SKM-1 treated with dmso at 0.1 percent for 144 hours (cell line): ENCODE measurements around the gene OR10J5.
A peak's percentile ranks its signal among the peaks of the same experiment; 100 is the strongest.
"Not testable (repeated sequence)": the region's sequence is repeated elsewhere in the genome, so short reads cannot be mapped to it uniquely, and the experiment has no call there.

ENCODE experiments used
- DNase-seq: peaks from one replicate; lab custom pipeline; 2025; ENCODE audit not compliant: unreplicated experiment; lab: John Stamatoyannopoulos, UW

Gene OR10J5, protein sequence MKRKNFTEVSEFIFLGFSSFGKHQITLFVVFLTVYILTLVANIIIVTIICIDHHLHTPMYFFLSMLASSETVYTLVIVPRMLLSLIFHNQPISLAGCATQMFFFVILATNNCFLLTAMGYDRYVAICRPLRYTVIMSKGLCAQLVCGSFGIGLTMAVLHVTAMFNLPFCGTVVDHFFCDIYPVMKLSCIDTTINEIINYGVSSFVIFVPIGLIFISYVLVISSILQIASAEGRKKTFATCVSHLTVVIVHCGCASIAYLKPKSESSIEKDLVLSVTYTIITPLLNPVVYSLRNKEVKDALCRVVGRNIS

DNA sequence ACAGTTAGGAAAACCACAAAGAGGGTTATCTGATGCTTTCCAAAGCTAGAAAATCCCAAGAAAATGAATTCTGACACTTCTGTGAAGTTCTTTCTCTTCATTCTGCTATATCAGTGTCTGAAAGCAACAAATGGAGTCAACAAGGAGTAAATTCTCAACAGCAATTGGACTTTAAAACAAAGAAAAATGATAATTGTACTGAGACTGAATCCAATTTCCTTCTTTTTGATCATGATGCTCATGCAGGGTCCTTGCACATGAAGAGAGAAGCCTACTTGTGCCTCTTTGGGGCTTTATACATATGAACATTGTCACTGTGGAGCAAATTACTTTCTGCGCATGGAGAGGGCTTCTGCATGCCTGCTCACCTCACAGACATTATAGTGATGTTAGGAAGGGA lies at the start of gene OR10J5:
Gene OR10J5, minus strand, starts transcription at position 101 of the 400 bp plus-strand sequence. Its CDS starts 0 bp downstream, at position 101.
- DNase-seq: no peak

DNA sequence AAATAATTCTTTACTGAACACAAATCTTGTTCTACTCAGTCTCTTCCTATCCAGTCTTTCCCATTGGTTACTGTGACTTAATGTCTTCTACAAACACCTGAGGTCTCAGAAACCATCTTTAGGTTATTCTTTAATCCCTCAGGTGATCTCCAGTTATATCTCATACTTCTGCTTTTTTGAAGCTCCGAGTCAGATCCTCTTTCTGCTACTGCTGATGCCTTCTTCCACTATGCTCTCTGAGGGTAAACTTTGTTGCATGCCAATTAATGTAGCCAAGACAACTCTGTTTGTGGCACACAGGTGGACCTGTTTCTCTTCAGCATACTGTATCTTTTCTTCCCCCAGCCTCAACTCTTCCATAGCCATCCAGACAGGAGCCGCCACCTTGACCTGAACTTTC lies 48.7 kb upstream of the OR10J5 start:
- no peak for DNase-seq

DNA sequence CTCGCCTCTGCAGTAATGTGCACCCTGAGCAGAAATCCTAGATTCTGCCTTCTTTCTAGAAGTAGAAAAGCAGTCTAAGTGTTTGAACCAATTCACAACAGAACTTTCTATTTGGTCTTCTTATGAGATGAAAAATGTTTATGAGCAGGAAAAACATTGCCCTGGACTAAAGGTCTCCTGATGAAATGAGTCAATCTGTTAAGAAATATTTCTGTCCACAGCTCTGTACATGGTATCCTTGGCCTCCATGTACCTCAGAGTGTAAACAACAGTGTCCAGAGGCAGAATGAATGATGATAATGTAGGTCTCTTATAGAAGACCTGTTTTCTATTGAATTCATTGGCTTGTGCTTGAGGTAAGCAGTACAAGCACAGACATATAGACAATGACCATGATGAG lies 45.6 kb upstream of the OR10J5 start:
- no peak for DNase-seq

DNA sequence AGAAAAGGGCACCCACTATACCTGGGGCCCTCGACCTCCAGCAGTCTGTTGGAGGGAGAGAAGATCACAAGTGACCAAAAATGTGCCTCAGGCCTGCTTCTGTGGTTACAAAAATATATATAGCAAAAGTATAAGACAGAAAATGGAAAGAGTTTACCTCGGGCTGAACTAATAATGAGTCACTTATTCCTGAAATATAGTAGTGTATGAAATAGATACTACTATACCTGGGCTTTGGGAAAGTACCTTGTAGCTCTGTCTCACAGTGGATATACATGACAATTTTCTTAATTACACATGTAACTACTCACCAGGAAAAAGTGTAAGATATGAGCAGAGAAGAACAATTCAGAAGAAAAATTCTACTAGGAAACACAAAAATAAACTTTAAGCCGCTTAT lies 44.5 kb upstream of the OR10J5 start:
- no peak for DNase-seq

DNA sequence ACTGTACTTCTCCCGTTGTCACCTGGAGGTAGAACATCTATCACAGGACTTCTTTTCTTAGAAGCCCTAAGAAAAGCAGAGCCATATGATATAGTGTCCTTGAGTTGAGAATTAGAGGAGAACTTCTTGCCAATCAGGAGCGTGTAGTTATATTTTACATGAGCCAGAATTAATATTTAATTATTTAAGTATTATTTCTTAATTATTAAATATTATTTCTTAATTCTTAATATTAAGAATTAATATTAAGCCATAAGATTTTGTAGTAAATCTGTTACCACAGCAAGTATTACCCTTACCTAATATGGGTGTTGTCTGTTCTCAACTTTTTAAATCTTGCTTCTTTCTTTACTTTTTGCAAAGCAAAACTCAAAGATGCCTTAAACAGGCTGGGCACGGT lies 41.6 kb upstream of the OR10J5 start:
- DNase-seq: no peak

DNA sequence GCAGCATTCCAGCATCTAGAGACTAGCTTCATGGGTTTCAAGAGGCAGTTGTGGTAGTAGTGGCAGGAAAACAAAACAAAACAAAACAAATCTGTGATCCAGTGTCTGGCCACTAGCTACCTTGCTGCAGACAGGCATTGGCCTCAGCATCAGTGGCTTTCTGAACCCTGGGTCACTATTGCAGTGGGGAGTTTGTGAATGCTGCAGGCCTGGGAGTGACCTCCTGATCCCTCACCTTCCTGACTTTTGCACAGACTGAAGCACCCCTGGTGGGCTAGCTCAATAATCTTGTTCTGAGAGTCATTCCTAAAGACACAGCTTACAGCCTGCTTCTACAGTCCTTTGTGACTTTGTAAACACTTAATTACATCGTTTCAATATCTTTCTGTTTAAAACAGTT lies 26.9 kb upstream of the OR10J5 start:
- no peak for DNase-seq

DNA sequence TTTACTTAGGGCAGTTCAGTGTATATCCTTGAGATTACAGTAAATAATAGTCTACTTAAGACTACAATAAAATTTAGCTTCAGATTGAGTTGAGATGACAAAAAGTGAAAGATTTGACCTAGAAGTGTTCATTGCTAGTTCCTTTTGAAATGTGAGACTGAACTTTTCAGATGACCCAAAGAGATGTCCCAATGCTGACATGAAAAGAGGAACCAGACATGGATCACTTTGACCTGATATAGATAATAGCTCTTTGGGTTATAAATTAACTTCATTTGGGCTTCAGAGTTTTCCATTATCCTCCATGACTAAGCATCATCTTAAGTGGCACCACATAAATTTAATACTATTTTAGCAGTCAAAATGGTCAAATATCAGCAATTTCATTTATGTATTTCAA lies 25.7 kb upstream of the OR10J5 start:
- no peak for DNase-seq

DNA sequence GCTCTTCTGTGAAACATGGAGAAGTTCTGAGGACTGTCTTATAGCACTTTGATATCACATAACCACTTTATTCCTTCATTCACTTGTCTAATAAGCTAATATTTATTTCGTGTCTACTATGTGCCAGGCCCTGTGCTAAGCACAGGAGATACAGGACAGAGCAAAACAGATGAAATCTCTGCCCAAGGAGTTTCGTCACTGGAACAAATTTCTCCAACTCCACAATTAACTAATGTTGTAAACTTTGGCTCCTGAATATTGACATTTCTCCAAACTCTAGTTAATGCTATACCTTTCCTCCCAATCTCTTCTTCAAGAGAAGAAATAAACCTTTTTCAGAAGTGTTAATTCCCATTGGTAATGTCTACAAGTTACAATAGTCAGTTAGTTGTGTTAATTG lies 24.8 kb upstream of the OR10J5 start:
- no peak for DNase-seq

DNA sequence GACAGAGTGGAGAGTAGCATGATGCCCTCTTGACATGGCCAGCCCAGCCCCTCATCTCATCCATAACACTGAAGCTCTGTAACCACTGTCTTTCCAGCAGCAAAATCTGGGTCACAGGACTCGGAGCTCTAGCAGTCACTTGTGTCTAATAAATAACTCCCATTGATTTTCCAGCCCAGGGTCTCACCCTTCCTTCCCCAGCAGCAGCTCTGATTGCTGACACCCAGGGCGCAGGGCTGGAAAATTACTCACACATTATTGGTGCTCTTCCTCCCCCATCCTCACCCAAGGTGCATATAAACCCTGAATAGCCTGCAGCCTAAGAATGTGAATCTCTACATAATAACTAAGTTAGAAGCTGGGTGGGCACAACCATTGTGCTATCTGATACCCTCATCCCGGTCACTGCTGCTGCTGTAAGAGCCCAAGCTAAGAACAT lies 21.1 kb upstream of the OR10J5 start:
- no peak for DNase-seq

DNA sequence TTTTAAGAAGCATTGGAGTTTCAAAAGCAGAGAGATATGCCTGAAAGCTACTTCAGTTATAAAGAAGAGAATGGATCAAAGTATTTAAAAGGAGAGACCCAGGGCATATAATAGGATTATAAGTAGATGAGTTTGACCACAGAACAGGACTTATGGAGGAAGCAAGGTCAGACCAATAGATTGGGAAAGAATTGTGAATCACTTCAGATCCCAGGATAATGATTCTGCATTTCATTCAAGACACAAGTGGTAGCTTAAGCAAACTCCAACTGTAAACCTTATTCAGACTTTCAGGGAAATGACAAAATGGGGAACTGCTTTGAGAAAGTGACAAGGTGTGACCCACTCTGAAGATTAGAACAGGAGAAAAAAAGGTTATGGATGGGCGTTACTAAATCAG lies 18.9 kb upstream of the OR10J5 start:
- no peak for DNase-seq

DNA sequence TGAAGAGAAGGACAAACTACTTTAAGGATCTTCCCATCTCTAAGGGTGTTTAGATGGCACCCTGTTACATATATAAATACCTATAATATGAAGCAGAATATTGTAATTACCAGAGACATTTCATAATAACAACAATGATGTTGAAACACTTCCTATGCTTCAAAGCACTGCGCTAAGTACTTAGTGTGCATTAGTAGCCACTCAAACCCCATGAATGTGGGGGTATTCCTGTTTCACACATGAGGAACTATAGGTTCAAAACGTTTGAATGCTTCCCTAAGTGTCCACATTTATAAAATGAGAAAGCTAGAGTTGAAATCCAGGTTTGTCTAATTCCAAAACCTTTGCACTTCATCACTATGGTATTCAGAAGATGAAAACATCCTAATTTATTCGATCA lies 18.5 kb upstream of the OR10J5 start:
- DNase-seq: peak; percentile 29

DNA sequence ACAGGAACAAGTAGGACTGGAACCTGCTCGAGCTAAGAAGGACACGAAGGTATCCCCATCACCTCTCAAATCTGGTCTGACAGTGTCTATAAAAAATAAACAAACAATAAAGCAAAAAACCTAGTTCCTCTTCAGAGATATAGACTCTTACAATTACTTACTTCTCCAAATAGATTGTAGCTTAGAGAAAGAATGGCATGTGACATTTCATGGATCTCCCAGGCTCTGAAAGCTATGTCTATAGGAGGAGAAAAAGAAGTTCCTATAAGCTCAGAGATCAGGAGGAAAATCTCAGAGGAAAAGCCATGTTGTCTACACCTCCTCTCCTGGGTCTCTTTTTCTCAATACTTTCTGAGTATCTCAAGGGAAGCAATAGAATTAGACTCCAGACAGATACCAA lies 12.3 kb upstream of the OR10J5 start:
- DNase-seq: no peak

DNA sequence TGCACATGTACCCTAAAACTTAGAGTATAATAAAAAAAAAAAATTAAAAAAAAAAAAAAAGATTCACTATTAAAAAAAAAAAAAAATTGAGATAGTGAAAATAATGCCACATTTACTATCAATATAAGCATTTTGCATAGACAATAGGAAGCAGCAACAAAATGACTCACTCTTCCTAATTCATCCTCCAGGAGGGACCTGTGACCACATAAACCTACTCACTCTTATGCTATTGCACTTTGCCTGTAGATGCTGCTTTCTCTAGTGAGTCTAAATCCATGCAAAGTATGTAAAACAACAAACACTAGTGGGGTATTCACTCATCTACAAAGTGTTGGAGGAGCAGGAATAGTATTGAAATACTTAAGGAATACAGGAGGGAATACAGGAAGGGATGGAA lies 2.9 kb downstream of the OR10J5 start:
- no peak for DNase-seq

DNA sequence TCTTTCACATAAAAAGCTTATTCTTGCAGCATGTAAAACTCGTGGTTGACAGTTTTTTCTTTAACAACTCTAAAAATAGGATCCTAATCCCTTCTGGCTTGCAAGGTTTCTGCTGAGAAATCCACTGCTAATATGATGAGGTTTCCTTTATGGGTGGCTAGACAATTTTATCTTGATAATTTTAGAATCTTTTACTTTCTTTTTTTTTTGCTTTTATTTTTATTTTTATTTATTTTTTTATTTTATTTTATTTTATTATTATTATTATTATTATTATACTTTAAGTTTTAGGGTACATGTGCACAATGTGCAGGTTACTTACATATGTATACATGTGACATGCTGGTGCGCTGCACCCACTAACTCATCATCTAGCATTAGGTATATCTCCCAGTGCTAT lies 11.0 kb downstream of the OR10J5 start:
- DNase-seq: not testable (repeated sequence)

DNA sequence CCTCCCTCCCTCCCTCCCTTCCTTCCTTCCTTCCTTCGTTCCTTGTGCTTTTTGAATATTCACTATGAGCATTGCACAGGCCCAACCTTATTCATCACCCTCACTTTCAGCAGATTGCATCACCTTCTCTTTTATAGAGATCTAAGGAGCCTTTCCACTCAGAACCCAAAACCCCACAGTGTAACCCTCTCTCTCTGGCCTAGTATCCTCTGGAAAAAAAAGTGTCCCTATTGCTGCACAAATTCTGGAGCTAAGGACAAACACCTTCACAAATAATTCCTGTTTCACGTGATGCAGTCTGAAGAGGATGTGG lies 25.6 kb downstream of the OR10J5 start:
- no peak for DNase-seq

DNA sequence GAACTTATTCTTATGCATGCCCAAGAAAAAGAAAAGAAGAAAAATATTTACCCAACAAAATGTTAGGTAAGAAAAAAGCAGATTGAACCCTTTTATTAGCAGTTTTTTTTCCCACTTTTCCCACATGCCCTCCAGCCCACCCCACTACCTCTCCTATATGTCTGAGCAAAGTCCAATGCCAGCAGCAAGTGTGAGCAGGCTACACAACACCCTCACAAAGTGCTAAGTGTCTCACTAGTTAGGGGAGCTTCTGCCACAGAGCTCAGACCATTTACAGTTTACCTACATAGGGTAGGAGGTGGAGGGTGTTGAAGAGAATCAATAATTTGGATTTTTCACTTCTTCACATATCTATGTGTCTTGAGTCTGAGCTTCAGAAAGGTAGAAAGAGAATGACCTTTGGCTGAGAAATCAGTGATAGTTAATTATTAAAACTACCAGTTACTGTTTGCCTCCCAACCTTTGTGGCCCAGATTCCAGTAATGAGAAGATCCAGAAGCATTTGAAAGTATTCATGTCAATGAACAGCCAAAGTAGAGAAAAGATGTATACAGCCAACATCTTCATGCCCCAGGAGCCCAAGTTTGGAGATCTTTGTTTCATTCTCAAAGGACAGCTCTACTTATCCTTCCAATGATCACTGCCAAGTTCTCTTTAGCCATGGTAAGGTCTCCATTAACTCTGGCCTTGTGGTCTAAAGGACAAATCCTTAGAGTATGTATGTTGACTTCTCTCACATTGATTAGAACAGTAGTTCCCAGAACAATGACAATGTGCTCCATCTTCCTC lies 26.2 kb downstream of the OR10J5 start:
- no peak for DNase-seq

DNA sequence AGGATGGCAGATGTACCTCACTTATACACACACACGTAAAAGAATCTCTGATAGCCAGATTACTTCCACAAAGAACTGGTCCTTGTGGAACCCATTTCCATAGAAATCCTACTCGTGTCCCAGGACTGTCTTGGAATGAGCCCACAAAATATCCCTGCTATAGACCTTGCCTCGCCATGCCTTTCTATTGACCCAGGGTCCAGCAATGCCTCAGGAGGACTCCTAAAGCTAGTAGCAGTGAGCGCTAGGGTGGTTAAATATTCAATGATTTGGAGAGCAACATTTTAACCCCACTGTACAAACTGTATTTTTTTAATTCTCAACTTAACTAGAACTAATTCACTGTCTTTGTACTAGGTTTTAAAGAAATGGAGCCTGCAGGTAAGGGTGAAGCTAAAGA lies 26.9 kb downstream of the OR10J5 start:
- no peak for DNase-seq

DNA sequence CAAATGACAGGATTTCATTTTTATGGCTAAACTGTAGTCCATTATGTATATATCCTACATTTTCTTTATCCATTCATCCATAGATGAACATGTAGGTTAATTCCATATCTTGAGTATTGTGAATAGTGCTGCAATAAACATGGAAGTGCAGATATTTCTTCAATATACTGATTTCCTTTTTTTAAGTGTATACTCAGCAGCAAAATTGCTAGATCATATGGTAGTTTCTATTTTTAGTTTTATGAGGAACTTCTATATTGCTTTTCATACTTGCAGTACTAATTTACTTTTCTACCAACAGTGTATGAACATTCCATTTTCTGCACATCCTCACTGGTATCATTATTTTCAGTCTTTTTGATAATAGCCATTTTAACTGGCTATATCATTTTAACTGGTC lies 30.1 kb downstream of the OR10J5 start:
- DNase-seq: no peak

DNA sequence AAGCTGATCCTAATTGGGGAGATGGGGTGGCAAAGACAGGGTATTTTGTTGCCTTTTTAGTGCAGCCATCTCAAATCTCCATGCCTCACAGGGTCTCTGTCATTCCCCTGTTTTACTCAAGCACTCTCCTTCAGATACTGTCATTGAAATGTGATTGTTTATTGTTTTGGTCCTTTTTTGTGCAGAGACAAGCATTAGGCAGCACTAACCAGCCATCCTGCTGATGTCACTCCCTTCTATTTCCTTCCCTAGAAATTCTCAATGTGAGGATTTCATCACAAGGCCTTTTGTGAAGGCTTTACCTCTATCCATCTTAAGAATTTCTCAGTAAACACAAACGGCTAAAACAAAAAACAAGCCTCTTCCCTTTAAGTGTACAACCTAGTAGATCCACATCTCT lies 34.7 kb downstream of the OR10J5 start:
- no peak for DNase-seq

DNA sequence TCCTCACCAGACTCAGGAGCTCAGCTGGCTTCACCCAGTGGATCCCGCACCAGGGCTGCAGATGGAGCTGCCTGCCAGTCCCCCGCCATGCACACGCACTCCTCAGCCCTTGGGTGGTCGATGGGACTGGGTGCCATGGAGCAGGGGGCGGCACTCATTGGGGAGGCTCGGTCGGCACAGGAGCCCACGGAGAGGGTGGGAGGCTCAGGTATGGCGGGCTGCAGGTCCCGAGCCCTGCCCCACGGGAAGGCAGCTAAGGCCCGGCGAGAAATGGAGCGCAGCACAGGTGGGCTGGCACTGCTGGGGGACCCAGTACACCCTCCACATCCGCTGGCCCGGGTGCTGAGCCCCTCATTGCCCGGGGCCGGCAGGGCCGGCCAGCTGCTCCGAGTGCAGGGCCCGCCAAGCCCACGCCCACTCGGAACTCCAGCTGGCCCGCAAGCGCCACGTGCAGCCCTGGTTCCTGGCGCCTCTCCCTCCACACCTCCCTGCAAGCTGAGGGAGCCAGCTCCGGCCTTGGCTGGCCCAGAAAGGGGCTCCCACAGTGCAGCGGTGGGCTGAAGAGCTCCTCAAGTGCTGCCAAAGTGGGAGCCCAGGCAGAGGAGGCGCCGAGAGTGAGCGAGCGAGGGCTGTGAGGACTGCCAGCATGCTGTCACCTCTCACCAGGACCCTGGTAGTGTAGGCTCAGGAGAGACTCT lies 41.1 kb downstream of the OR10J5 start:
- not testable (repeated sequence) for DNase-seq

DNA sequence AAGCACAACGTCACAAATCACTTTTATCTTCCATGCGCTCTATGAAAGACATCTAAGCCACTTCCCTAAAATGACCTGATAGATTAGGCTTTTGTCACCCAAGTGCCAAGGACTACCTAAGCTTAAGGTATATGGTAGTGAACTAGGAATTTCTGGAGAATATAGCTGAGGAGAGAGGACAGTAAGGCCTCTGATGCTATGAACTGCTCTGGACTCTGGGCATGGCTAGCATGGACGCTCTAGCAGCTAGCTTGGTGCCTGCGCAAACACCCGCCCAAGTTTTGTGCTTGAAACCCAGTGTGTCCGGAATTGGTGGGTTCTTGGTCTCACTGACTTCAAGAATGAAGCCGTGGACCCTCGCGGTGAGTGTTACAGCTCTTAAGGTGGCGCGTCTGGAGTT lies 42.5 kb downstream of the OR10J5 start:
- DNase-seq: no peak
